Stimulated activated CD4-positive, alpha-beta T cell treated with anti-CD3 and anti-CD28 coated beads, Interleukin-15, amount 100 ng/mL, for 48 hours (primary cell): Measurements from ENCODE around the gene GUCA2A.
"Not testable (repeated sequence)": the region's sequence is repeated elsewhere in the genome, so short reads cannot be mapped to it uniquely, and the experiment has no call there.

Experiments used
- DNase-seq, 2 donors: peaks; one replicate each; pipeline ENCODE4 v3.0.0-alpha.2; 2020; ENCODE audit warnings: low read depth in 2 of 2

GUCA2A gene, protein sequence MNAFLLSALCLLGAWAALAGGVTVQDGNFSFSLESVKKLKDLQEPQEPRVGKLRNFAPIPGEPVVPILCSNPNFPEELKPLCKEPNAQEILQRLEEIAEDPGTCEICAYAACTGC

GRCh38 chr1:42164551-42165420 is at the start of gene GUCA2A:
Gene GUCA2A (minus strand): TSS chr1:42164745. CDS start chr1:42164712, 33 bp downstream.
- DNase-seq: no peak

- no peak for DNase-seq
These were observed 46.7 kb upstream of the GUCA2A start for GRCh38 chr1:42211224-42211623.

GRCh38 chr1:42210421-42211133 is 46.0 kb upstream of the GUCA2A start:
- no peak for DNase-seq

- DNase-seq: no peak
These were observed 45.1 kb upstream of the GUCA2A start for GRCh38 chr1:42209526-42210251.

DNA sequence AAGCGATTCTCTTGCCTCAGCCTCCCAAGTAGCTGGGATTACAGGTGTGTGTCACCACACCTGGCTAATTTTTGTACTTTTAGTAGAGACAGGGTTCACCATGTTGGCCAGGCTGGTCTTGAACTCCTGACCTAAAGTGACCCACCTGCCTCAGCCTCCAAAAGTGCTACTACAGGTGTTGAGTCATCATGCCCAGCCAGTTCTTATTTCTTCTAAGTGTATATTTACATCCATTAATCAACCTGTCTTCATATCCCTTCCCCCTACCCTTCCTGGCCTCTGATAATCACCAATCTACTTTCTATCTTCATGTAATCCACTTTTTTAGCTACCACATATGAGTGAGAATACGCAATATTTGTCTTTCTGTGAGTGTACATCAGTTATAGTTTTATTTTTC is 42.4 kb upstream of the GUCA2A start:
- DNase-seq: not testable (repeated sequence)

GRCh38 chr1:42206164-42206563 is 41.6 kb upstream of the GUCA2A start:
- no peak for DNase-seq

DNA sequence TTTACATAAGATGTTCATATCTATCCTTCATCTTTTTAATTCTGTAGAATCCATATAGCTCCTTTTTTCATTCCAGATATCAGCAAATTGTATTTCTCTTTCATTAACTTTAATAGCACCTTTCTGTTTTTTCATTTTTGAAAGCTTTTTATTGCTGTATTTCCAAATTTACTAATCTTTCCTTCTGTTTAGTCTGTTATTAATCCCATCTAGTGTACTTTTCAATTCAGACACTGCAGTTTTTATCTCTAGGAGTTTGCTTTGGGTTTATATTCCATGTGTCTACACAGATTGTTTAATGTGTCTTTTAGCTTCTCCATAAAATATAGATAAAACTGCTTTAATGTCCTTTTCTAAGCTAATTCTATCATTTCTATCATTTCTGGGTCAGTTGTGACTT is 37.4 kb upstream of the GUCA2A start:
- no peak for DNase-seq

DNA sequence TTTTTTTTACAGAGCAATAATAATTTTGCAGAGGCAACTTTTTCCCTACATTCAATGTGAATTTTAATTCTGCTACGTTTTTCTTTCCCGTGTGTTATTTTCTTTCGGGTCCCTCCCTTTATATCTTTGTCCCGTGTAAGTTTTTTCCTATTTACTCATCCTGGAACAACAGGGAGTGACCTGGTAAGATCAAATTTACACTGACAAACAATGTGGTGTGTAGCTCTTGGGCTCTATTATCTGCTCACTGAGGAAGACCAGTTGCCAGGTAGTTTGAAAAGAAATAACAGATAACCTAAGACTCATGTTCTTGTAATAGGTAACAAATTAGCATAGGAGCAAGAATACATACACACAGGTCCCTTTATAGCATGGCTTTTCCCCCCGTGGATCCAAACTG is 33.7 kb upstream of the GUCA2A start:
- DNase-seq: no peak

- no peak for DNase-seq
These were observed 31.3 kb upstream of the GUCA2A start for GRCh38 chr1:42195841-42196240.

DNA sequence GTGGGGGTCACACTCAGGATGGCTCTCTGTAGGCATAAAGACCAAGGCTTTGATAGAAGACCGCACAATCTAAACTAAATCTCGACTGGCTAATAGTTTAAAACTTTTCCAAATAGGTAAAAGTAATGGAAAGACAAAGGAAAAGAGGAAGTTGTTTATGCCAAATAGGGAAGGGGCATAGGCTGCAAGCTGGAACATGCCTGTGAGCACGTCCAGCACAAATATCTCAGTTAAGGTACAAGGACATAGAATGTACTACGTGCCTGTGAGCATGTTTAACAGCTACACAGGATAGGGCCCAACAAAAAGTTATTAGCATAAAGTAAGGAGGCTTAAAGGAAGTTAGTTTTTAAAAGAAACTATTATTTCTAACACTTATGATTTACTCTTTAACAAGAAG is 27.6 kb upstream of the GUCA2A start:
- no peak for DNase-seq

DNA sequence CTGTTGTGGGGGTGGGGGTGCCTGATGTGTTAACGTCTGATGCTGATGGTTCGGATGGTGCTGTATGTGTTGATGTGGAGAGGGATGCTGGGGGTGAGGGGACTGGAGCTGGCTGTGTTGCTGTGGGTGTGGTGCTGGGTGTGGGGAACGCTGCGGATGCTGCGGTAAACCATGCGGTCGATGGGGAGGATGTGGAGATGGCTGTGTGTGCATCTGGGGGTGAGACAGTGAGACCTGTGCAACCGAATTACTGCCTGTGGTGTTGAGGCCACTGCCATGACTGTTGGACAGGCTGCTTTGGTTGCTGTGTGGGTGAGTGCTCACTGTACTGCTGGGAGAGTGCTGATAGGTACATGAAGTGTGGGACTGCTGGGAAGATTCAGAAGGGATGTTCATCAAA is 26.8 kb upstream of the GUCA2A start:
- no peak for DNase-seq

- DNase-seq: no peak
These were observed 25.6 kb upstream of the GUCA2A start for GRCh38 chr1:42189931-42190853.

DNA sequence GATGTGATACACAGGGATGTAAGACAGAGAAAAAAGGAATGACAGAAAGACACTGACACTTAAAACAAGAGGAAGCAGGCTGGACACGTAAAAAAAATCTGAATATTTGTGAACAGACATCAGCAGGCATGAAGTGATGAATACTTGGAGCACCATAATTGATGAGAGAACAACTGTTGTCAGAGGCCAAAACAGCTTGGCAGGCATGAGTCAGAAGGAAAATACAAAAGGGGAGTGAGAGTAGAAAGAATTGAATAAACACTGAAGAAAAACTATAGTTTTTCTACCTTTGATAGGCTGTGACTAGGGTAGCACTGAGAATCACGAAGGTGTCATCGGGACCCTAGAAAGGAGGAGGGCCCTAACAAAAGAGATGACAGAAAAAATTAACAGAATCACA is 21.6 kb upstream of the GUCA2A start:
- no peak for DNase-seq

DNA sequence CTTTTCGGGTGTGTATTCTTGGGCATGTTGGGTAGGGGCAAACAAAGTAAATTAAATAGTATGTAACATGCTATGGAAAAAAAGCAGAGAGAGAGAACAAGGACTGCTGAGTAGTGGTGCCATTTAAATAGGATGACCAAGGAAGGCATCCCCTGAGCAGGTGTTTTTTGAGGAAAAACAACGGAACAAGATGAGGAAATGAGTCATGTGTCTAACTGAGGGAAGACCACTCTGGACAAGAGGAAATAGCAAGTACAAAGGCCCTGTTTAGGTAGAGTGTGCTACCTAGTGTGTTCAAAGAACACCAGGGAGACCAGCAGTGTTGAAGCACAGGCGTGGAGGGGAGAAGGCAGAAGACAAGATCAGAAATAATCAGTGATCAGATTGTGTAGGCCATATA is 20.1 kb upstream of the GUCA2A start:
- no peak for DNase-seq

DNA sequence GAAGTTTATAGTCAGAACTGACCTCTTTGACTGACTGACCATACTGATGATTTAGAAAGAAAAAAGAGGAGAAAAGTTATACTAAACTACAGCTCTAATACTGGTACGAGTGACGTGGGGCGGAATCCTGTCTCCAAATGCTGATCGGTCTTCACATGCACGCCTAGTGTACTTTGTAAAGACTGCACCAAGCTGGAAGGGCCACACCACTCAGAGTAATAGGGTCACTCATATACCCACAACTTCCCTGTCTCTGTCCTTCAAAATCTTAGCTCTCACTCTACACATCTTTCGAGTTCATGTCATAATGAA is 19.4 kb upstream of the GUCA2A start:
- no peak for DNase-seq

- no peak for DNase-seq
These were observed 18.8 kb upstream of the GUCA2A start for GRCh38 chr1:42183210-42183956.

DNA sequence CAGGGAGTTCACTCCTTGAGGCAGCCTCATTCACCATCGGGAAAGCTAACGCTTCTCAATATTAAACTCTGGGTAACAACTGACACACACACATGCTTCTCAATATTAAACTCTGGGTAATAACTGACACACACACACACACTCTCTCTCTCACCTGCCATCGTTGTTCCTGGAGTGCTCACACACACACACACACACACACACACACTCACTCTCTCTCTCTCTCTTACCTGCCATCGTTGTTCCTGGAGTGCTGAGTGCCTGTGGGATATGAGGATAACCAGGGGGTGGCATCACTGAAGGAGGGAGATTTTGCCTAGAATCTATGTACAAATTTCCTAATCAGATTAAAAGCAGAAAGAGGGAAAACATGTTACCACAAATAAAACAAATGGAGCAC is 17.1 kb upstream of the GUCA2A start:
- DNase-seq: no peak

- DNase-seq: no peak
These were observed 15.4 kb upstream of the GUCA2A start for GRCh38 chr1:42179900-42180329.

DNA sequence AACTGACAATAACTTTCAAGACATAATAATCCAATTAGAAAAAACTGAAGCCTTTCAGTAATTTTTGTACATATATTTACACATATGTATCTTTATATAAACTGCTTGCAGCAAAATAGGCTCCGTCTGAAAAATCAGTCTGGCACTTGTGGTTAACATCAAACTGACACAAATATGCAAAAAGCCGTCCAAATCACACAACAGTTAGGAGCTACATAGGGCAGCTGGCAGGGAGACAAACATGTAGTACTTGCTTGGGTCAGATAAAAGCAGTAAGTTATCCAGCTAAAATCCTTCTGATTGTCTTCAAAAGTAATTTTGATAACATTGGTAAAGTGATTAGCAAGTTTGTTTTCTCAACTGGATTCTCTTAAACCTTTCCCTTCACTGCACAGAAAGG is 14.7 kb upstream of the GUCA2A start:
- no peak for DNase-seq

GRCh38 chr1:42178249-42178648 is 13.7 kb upstream of the GUCA2A start:
- DNase-seq: no peak
